Mucosa of rectum (tissue), 2 donors: ENCODE data around the gene NFIX.

Experiments used
- H3K27ac ChIP-seq, 2 donors: one replicate each; pipeline ENCODE4 v1.7.0; 2013; ENCODE audit warnings: inconsistent platforms in 2 of 2, low read depth in 2 of 2, low read length in 2 of 2
- H3K27me3 ChIP-seq, 2 donors: one replicate each; pipeline ENCODE4 v1.7.0; 2013; ENCODE audit warnings: low read length in 2 of 2; ENCODE audit not compliant: control insufficient read depth in 2 of 2, insufficient read depth in 2 of 2
- H3K36me3 ChIP-seq, 2 donors: one replicate each; pipeline ENCODE4 v1.7.0; 2013; ENCODE audit warnings: low read length in 2 of 2; ENCODE audit not compliant: control insufficient read depth in 2 of 2, insufficient read depth in 2 of 2
- H3K4me1 ChIP-seq, 2 donors: one replicate each; pipeline ENCODE4 v1.7.0; 2013; ENCODE audit warnings: low read length in 2 of 2, mild to moderate bottlenecking in 1 of 2; ENCODE audit not compliant: control insufficient read depth in 2 of 2, insufficient read depth in 2 of 2
- H3K4me3 ChIP-seq, 2 donors: one replicate each; pipeline ENCODE4 v1.7.0; 2013; ENCODE audit warnings: low read length in 2 of 2
- H3K9ac ChIP-seq, 2 donors: one replicate each; pipeline ENCODE4 v1.7.0; 2013; ENCODE audit warnings: low read length in 2 of 2, low read depth in 1 of 2, mild to moderate bottlenecking in 1 of 2
- H3K9me3 ChIP-seq, 2 donors: one replicate each; pipeline ENCODE4 v1.7.0; 2013; ENCODE audit warnings: low read length in 2 of 2; ENCODE audit not compliant: control insufficient read depth in 2 of 2
- donor health status: healthy.
- donor health status: Normal muscosa, but diverticular disease.

Gene NFIX

DNA sequence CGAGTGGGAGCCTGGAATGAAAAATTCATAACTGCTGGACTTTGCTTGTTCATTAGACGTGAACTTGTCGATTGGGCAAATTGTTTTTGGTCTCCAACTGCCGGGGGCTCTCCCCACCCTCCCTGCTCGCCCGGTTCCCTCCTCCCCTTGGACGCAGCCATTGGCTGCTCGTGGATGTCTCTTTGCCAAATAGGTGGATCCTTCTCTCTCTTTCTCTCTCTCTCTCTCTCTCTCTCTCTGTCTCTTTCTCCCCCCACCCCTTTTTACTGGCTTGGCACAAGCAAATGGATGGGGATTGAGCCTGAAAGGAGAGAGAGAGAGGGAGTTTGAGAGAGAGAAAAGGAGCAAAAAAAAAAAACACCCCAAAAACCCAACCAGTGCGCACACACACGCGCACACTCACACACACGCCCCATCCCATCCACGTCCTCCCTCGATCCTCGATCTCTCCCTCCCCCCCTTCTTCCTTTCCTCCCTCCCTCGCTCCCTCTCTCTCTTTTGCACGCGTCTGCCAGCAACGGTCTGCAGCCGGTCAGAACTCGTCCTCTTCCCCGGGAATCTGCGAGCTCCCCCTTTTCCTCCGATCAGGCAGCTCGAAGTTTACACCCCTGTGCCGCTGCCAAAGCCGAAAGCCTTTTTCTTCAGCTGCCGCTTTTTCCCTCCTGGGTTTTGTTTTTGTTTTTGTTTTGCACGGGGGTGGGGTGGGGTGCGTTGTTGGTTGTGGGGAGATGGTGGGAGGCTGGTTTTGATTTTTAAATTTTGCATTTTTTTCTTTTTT, 27.8 kb downstream of the NFIX start:
- Histone ChIP-seq H3K9ac (peak overlapping the region in 1 of 2 donors; percentile 72), H3K9me3 (no peaks in the 10 kb centered on the region), H3K4me3 (peak overlapping the region; percentile 51 to 71), H3K27me3 (no peaks in the 10 kb centered on the region), H3K36me3 (no peaks in the 10 kb centered on the region), H3K4me1 (peaks cover 42 to 62% of the 10 kb centered on the region in 2 donors), H3K27ac (peak overlapping the region; percentile 86 to 90)

DNA sequence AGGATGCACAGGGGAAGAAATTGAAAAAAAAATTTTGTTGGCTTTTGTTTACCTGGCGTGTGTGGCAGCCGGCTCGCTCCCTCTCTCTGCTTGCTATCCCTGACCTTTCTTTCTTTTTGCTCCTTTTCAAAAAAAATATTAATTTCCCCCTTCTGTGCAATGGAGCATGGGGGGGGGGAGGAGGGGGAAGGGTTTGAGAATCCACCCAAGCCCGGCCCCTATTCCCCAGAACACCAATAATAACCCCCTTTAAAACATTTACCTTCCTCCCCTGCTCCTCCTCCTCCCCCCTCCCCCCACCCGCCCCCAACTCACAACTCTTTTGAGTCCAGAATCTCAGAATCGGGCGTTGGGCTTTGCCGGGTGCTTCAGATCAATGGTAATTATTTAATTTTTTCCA, 28.4 kb downstream of the NFIX start:
- Histone ChIP-seq H3K27me3 (no peaks in the 10 kb centered on the region), H3K9ac (peak overlapping the region in 1 of 2 donors; percentile 72), H3K4me3 (peak overlapping the region; percentile 51 to 80), H3K27ac (peak overlapping the region; percentile 86 to 90), H3K9me3 (no peaks in the 10 kb centered on the region), H3K36me3 (peaks cover 2 to 6% of the 10 kb centered on the region in 2 donors), H3K4me1 (peaks cover 46 to 68% of the 10 kb centered on the region in 2 donors)

- Histone ChIP-seq H3K4me1 (peaks cover 46 to 70% of the 10 kb centered on the region in 2 donors), H3K9me3 (no peaks in the 10 kb centered on the region), H3K4me3 (peak overlapping the region; percentile 59 to 80), H3K27me3 (no peaks in the 10 kb centered on the region), H3K36me3 (peaks cover 6% of the 10 kb centered on the region in 2 donors), H3K9ac (peak overlapping the region; percentile 72 to 83), H3K27ac (peak overlapping the region; percentile 85 to 86)
Measured at GRCh38 chr19:13024126-13024950, 29.1 kb downstream of the NFIX start.

- H3K4me1 ChIP-seq: peaks cover 51 to 73% of the 10 kb centered on the region in 2 donors
- H3K27ac ChIP-seq: peak overlapping the region; percentile 85 to 86
- H3K27me3 ChIP-seq: no peaks in the 10 kb centered on the region
- H3K9me3 ChIP-seq: no peaks in the 10 kb centered on the region
- peaks cover 6% of the 10 kb centered on the region in 2 donors for H3K36me3 ChIP-seq
- H3K4me3 ChIP-seq: peak overlapping the region; percentile 59 to 80
- peak overlapping the region; percentile 72 to 83 for H3K9ac ChIP-seq
Measured at GRCh38 chr19:13024951-13025697, 29.8 kb downstream of the NFIX start.

DNA sequence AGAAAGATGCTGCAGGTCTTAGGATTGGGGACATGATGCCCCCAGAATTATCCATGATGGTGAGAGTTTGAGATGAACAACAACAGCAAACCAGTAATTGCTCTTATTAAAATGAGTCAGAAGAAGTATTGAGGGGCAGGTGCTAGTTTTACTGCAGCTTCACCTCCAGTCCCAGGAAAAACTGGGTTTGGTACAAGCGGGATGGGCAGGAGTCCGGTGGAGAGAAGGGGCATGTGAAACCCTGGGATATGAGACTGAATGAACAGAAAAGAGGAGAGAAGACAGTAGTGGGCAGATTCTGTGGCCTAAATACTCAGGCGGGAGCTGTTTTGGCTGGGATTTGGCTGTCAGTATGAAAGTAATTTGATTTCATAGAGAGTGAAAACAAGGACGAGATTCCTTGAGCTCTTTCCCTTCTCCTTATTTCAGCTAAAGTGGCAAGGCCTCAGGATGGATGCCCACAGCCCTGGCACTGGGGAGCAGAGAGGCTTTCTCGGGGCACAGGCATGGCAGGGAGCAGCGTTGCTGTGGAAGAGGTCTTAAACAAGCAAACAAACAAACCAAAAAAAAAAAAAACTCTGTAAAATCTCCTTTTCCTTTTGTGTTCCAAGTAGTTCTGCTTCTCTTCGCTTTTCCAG, 30.7 kb downstream of the NFIX start:
- Histone ChIP-seq H3K9ac (peak overlapping the region; percentile 72 to 83), H3K27me3 (no peaks in the 10 kb centered on the region), H3K4me3 (peak overlapping the region; percentile 59 to 80), H3K4me1 (peaks cover 51 to 80% of the 10 kb centered on the region in 2 donors), H3K36me3 (peaks cover 6% of the 10 kb centered on the region in 2 donors), H3K9me3 (no peaks in the 10 kb centered on the region), H3K27ac (peak overlapping the region; percentile 85 to 86)

GRCh38 chr19:13026462-13027370, 31.4 kb downstream of the NFIX start:
- H3K27ac ChIP-seq: peak overlapping the region; percentile 85 to 86
- H3K36me3 ChIP-seq: peaks cover 6% of the 10 kb centered on the region in 2 donors
- H3K4me1 ChIP-seq: peaks cover 53 to 83% of the 10 kb centered on the region in 2 donors
- H3K4me3 ChIP-seq: peak overlapping the region; percentile 59 to 80
- peak overlapping the region; percentile 72 to 83 for H3K9ac ChIP-seq
- no peaks in the 10 kb centered on the region for H3K9me3 ChIP-seq
- H3K27me3 ChIP-seq: no peaks in the 10 kb centered on the region

DNA sequence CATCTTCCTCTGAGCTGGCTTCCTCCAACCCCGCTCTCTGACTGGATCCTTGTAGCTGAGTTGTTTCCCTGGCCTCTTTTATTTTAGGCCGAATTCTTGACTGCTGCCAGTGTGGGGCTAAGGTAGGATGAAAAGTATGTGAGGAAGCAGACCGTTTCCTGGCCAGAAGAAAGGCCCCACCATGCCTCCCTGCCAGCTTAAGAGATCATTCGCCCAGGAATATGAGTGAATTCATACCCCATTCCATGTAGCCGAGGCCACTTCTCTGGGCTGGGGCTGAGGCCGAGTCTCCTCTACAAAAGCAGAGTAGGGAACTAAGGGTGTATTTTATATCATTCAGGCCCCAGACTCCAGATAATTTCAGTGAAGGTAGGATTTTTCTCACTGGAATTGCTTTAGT, 32.3 kb downstream of the NFIX start:
- Histone ChIP-seq H3K27me3 (no peaks in the 10 kb centered on the region), H3K9ac (peak overlapping the region; percentile 47 to 72), H3K4me3 (no peak overlapping the region), H3K4me1 (peaks cover 55 to 82% of the 10 kb centered on the region in 2 donors), H3K9me3 (no peaks in the 10 kb centered on the region), H3K36me3 (peaks cover 6% of the 10 kb centered on the region in 2 donors), H3K27ac (peak overlapping the region; percentile 85 to 86)

GRCh38 chr19:13028027-13028426, 32.8 kb downstream of the NFIX start:
- Histone ChIP-seq H3K4me1 (peaks cover 58 to 83% of the 10 kb centered on the region in 2 donors), H3K27me3 (no peaks in the 10 kb centered on the region), H3K36me3 (peaks cover 6% of the 10 kb centered on the region in 2 donors), H3K27ac (peak overlapping the region in 1 of 2 donors; percentile 85), H3K9ac (no peak overlapping the region), H3K9me3 (no peaks in the 10 kb centered on the region), H3K4me3 (no peak overlapping the region)
